ENCODE measurements around the gene HBE1.
"Not testable (repeated sequence)": the region's sequence is repeated elsewhere in the genome, so short reads cannot be mapped to it uniquely, and the experiment has no call there.

The HBE1 gene

DNA sequence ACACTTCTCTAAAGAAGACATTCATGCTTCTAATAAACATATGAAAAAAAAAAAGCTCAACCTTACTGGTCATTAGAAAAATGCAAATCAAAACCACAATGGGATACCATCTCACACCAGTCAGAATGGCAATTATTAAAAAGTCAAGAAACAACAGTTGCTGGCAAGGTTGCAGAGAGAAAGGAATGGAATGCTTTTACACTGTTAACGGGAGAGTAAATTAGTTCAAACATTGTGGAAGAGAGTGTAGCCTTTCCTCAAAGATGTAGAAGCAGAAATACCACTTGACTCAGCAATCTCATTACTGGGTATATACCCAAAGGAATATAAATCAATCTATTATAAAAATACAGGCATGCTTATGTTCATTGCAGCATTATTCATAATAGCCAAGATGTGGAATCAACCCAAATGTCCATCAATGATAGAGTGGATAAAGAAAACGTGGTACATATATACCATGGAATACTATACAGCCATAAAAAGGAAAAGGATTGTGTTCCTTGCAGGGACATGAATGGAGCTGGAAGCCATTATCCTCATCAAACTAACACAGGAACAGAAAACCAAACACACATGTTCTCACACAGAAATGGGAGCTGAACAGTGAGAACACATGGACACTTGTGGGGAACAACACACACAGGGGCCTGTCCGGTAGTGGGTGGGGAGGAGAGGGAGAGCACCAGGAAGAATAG, 43.7 kb upstream of the HBE1 start:
- H3K4me1 ChIP-seq (ENCODE audit: control insufficient read depth, insufficient read depth, low read length); H3K27ac ChIP-seq (ENCODE audit: extremely low read depth, low read depth, low read length); POLR2A ChIA-PET; H3K4me3 ChIP-seq (ENCODE audit: low read depth, low read length); H3K36me3 ChIP-seq (ENCODE audit: control insufficient read depth in 2 of 2, insufficient read depth in 1 of 2, low read length in 2 of 2); H3K9me3 ChIP-seq (ENCODE audit: control insufficient read depth, insufficient read depth, low read depth, low read length): not testable (repeated sequence)
- CTCF ChIA-PET, result interaction anchor here (0.6 kb wide), 1 partner anchor 69 kb away, joined by 4 read pairs; no protein-coding TSS in a partner anchor
- 0 out of 2 replicates have a peak, but pooled peaks have one; percentile 21 for TF ChIP-seq ZNF146 (tag by site-specific recombination; IDR thresholded peaks at IDR 0.05)

DNA sequence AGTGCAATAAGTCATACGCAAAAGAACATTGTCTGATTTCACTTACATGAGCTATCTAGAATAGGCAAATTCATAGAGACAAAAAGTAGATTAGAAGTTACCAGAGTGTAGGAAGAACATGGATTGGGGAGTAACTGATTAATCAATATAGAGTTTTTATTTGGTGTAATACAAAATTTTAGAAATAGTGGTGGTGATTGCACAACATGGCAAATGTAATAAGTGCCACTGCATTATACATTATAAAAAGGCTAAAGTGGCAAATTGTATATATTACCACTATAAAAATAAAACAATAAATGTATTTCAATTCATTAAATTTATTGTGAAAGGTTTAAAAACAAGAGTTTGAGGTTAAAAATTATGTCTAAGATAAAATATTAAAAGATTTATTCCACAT, 40.7 kb upstream of the HBE1 start:
- CTCF ChIA-PET, result no interaction called here
- TF ChIP-seq ZNF571 (tag by site-specific recombination; IDR thresholded peaks at IDR 0.05) (no peak), ZNF529 (tag by site-specific recombination; IDR thresholded peaks at IDR 0.05; ENCODE audit: insufficient replicate concordance) (no peak), ZNF433 (tag by site-specific recombination; IDR thresholded peaks at IDR 0.05; ENCODE audit: low read depth) (no peak), ZNF350 (tag by site-specific recombination; IDR thresholded peaks at IDR 0.05) (no peak), ZNF776 (tag by site-specific recombination; IDR thresholded peaks at IDR 0.05; ENCODE audit: borderline replicate concordance) (no peak), KLF16 (tag by site-specific recombination; IDR thresholded peaks at IDR 0.05) (no peak)
- TF ChIP-seq, protein P1, sequence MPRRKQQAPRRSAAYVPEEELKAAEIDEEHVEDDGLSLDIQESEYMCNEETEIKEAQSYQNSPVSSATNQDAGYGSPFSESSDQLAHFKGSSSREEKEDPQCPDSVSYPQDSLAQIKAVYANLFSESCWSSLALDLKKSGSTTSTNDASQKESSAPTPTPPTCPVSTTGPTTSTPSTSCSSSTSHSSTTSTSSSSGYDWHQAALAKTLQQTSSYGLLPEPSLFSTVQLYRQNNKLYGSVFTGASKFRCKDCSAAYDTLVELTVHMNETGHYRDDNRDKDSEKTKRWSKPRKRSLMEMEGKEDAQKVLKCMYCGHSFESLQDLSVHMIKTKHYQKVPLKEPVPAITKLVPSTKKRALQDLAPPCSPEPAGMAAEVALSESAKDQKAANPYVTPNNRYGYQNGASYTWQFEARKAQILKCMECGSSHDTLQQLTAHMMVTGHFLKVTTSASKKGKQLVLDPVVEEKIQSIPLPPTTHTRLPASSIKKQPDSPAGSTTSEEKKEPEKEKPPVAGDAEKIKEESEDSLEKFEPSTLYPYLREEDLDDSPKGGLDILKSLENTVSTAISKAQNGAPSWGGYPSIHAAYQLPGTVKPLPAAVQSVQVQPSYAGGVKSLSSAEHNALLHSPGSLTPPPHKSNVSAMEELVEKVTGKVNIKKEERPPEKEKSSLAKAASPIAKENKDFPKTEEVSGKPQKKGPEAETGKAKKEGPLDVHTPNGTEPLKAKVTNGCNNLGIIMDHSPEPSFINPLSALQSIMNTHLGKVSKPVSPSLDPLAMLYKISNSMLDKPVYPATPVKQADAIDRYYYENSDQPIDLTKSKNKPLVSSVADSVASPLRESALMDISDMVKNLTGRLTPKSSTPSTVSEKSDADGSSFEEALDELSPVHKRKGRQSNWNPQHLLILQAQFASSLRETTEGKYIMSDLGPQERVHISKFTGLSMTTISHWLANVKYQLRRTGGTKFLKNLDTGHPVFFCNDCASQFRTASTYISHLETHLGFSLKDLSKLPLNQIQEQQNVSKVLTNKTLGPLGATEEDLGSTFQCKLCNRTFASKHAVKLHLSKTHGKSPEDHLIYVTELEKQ (tag by site-specific recombination; IDR thresholded peaks at IDR 0.05; ENCODE audit: borderline replicate concordance), result no peak
- Histone ChIP-seq H3K4me3 (ENCODE audit: low read depth, low read length) (no peak overlapping the region), H3K9me3 (ENCODE audit: control insufficient read depth, insufficient read depth, low read depth, low read length) (no peaks in the 10 kb centered on the region), H3K4me1 (ENCODE audit: control insufficient read depth, insufficient read depth, low read length) (no peaks in the 10 kb centered on the region), H3K36me3 (ENCODE audit: control insufficient read depth in 2 of 2, insufficient read depth in 1 of 2, low read length in 2 of 2) (no peaks in the 10 kb centered on the region), H3K27ac (ENCODE audit: extremely low read depth, low read depth, low read length) (no peak overlapping the region)
- POLR2A ChIA-PET, result no interaction called here

DNA sequence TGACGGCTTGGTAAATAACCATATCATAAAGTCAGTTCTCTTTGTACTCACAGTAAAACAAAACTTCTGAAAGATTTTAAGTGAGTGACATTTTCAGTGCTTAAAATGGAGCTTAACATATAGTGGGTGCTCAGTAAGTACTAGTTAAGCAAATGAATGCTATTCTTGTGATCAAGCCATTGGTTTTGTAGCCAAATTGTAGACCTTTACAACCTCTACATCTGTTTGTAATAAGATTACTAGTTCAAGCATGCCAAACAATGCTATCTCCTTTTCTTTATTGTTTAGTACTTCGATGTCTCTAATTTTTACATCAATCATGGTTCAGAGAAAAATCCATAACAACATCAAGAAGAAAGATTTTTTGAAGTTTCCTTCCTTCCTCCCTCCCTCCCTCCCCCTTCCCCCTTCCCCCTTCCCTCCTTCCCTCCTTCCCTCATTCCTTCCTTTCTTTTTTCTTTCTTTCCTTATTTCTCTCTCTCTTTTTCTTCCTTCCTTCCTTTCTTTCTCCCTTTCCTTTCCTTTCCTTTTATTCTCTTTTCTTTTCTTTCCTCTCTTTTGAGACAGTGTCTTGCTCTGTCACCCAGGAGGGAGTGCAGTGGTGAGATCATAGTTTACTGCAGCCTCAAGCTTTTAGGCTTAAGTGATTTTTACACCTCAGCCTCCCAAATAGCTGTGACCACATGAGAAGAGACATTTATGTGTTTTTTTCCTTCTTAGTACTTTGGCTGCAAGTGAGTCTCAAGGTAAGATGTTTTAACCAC, 37.7 kb upstream of the HBE1 start:
- Histone ChIP-seq H3K4me1 (ENCODE audit: control insufficient read depth, insufficient read depth, low read length) (no peaks in the 10 kb centered on the region), H3K36me3 (ENCODE audit: control insufficient read depth in 2 of 2, insufficient read depth in 1 of 2, low read length in 2 of 2) (no peaks in the 10 kb centered on the region), H3K4me3 (ENCODE audit: low read depth, low read length) (no peak overlapping the region), H3K27ac (ENCODE audit: extremely low read depth, low read depth, low read length) (no peak overlapping the region), H3K9me3 (ENCODE audit: control insufficient read depth, insufficient read depth, low read depth, low read length) (no peaks in the 10 kb centered on the region)
- TF ChIP-seq, protein P2, sequence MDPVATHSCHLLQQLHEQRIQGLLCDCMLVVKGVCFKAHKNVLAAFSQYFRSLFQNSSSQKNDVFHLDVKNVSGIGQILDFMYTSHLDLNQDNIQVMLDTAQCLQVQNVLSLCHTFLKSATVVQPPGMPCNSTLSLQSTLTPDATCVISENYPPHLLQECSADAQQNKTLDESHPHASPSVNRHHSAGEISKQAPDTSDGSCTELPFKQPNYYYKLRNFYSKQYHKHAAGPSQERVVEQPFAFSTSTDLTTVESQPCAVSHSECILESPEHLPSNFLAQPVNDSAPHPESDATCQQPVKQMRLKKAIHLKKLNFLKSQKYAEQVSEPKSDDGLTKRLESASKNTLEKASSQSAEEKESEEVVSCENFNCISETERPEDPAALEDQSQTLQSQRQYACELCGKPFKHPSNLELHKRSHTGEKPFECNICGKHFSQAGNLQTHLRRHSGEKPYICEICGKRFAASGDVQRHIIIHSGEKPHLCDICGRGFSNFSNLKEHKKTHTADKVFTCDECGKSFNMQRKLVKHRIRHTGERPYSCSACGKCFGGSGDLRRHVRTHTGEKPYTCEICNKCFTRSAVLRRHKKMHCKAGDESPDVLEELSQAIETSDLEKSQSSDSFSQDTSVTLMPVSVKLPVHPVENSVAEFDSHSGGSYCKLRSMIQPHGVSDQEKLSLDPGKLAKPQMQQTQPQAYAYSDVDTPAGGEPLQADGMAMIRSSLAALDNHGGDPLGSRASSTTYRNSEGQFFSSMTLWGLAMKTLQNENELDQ (tag by site-specific recombination; IDR thresholded peaks at IDR 0.05; ENCODE audit: low read depth), result no peak
- TF ChIP-seq, protein P3, sequence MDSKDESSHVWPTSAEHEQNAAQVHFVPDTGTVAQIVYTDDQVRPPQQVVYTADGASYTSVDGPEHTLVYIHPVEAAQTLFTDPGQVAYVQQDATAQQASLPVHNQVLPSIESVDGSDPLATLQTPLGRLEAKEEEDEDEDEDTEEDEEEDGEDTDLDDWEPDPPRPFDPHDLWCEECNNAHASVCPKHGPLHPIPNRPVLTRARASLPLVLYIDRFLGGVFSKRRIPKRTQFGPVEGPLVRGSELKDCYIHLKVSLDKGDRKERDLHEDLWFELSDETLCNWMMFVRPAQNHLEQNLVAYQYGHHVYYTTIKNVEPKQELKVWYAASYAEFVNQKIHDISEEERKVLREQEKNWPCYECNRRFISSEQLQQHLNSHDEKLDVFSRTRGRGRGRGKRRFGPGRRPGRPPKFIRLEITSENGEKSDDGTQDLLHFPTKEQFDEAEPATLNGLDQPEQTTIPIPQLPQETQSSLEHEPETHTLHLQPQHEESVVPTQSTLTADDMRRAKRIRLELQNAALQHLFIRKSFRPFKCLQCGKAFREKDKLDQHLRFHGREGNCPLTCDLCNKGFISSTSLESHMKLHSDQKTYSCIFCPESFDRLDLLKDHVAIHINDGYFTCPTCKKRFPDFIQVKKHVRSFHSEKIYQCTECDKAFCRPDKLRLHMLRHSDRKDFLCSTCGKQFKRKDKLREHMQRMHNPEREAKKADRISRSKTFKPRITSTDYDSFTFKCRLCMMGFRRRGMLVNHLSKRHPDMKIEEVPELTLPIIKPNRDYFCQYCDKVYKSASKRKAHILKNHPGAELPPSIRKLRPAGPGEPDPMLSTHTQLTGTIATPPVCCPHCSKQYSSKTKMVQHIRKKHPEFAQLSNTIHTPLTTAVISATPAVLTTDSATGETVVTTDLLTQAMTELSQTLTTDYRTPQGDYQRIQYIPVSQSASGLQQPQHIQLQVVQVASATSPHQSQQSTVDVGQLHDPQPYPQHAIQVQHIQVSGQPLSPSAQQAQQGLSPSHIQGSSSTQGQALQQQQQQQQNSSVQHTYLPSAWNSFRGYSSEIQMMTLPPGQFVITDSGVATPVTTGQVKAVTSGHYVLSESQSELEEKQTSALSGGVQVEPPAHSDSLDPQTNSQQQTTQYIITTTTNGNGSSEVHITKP (tag by site-specific recombination; IDR thresholded peaks at IDR 0.05), result no peak
- TF ChIP-seq ZNF664 (tag by site-specific recombination; IDR thresholded peaks at IDR 0.05) (no peak), ZNF10 (tag by site-specific recombination; IDR thresholded peaks at IDR 0.05) (no peak)
- ChIA-PET CTCF (no interaction called here), POLR2A (no interaction called here)

Data from HEK293 (cell line).